B cell (primary cell): ENCODE data around the gene VAPB. TPM values are rescaled to one million over a fixed set of nuclear protein-coding genes. Genes with fewer than 3 reads are reported as not detected.

Experiments
- ATAC-seq: fragments of 200-7000 bp; cut with Tn5 transposase; one replicate; pipeline ENCODE4 v1.10.0; 2021; ENCODE audit warnings: low read depth, mild to moderate bottlenecking, moderate number of reproducible peaks, moderate library complexity
- CTCF ChIA-PET: fragments of 350-600 bp; sonication (Branson Sonifier 250); formaldehyde crosslinking; loops from one replicate; lab custom pipeline; 2021; ENCODE audit warnings: antibody characterized with exemption, inconsistent platforms; lab: Charles Lee
- POLR2A ChIA-PET: fragments of 350-600 bp; sonication (Branson Sonifier 250); formaldehyde crosslinking; loops from one replicate; lab custom pipeline; 2021; ENCODE audit warnings: antibody characterized with exemption; lab: Charles Lee
- DNase-seq: peaks from one replicate; pipeline ENCODE4 v3.0.0; 2013
- H2AFZ ChIP-seq: 2 replicates; pipeline ENCODE4 v1.6.1; 2012; ENCODE audit warnings: mild to moderate bottlenecking, low read depth, low read length; ENCODE audit not compliant: insufficient read depth, poor library complexity, severe bottlenecking
- H3K27ac ChIP-seq, 2 donors: 1 replicate in 1 of 2; 2 replicates in 1 of 2; pipeline ENCODE4 v1.5.1; 2012 to 2013; ENCODE audit warnings: low read length in 2 of 2, mild to moderate bottlenecking in 2 of 2, moderate library complexity in 1 of 2
- H3K27me3 ChIP-seq, 4 experiments: fragments of 200-600 bp in 1 of 4; sonication (generic) in 1 of 4; replicated peaks in 1 of 4; 1 replicate in 2 of 4; 2 replicates in 2 of 4; pipeline versions ENCODE4 v1.6.1 to v1.7.0; 2013 to 2016; ENCODE audit warnings: low read length in 3 of 4, mild to moderate bottlenecking in 2 of 4, mixed read lengths in 1 of 4, moderate library complexity in 1 of 4; ENCODE audit not compliant: insufficient read depth in 4 of 4, control insufficient read depth in 3 of 4; ENCODE audit errors: control extremely low read depth in 1 of 4
- H3K36me3 ChIP-seq, 2 experiments: replicated peaks in 1 of 2; 1 replicate in 1 of 2; 2 replicates in 1 of 2; pipeline versions ENCODE4 v1.6.1 to v1.7.1; 2013; ENCODE audit warnings: low read length in 1 of 2; ENCODE audit not compliant: insufficient read depth in 2 of 2, control insufficient read depth in 1 of 2; ENCODE audit errors: control extremely low read depth in 1 of 2, extremely low read depth in 1 of 2
- H3K4me1 ChIP-seq, 2 donors: fragments of 200-600 bp in 1 of 2; sonication (generic) in 1 of 2; 1 replicate in 1 of 2; 2 replicates in 1 of 2; pipeline versions ENCODE4 v1.5.1 to v1.6.1; 2013 to 2017; ENCODE audit warnings: low read length in 2 of 2; ENCODE audit not compliant: control insufficient read depth in 2 of 2, insufficient read depth in 2 of 2
- H3K4me2 ChIP-seq: replicated peaks from 2 replicates; pipeline ENCODE3; 2012; ENCODE audit warnings: mild to moderate bottlenecking, low read depth, low read length; ENCODE audit not compliant: poor library complexity, severe bottlenecking
- H3K4me3 ChIP-seq, 5 experiments: fragments of 200-600 bp in 1 of 5; sonication (generic) in 1 of 5; 1 replicate in 3 of 5; 2 replicates in 2 of 5; pipeline versions ENCODE4 v1.5.1 to v1.7.0; 2011 to 2016; ENCODE audit warnings: low read length in 4 of 5, mild to moderate bottlenecking in 4 of 5, low read depth in 2 of 5, control low read depth in 1 of 5, moderate library complexity in 1 of 5; ENCODE audit not compliant: insufficient read depth in 1 of 5; ENCODE audit errors: control extremely low read depth in 1 of 5, extremely low read depth in 1 of 5
- H3K79me2 ChIP-seq: fragments of 200-600 bp; sonication (generic); one replicate; pipeline ENCODE4 v1.6.0; 2016; ENCODE audit warnings: low read length; ENCODE audit not compliant: control insufficient read depth, insufficient read depth
- H3K9ac ChIP-seq: fragments of 200-600 bp; sonication (generic); 2 replicates; pipeline ENCODE4 v1.6.1; 2017; ENCODE audit warnings: mild to moderate bottlenecking, low read length, moderate library complexity
- H3K9me3 ChIP-seq, 3 donors: one replicate each; pipeline versions ENCODE4 v1.6.1 to v1.7.1; 2013; ENCODE audit warnings: low read length in 2 of 3; ENCODE audit not compliant: control insufficient read depth in 2 of 3, insufficient read depth in 1 of 3; ENCODE audit errors: control extremely low read depth in 1 of 3
- H4K20me1 ChIP-seq: 2 replicates; pipeline ENCODE4 v1.6.0; 2012; ENCODE audit warnings: mild to moderate bottlenecking, low read length; ENCODE audit not compliant: insufficient read depth, control insufficient read depth, poor library complexity, severe bottlenecking
- H3K27ac Mint-ChIP-seq: one replicate; pipeline ENCODE4 v1.8.0; 2021; ENCODE audit warnings: mixed read lengths
- H3K27me3 Mint-ChIP-seq: one replicate; pipeline ENCODE4 v1.8.0; 2021; ENCODE audit warnings: mixed read lengths
- H3K4me1 Mint-ChIP-seq: one replicate; pipeline ENCODE4 v1.8.0; 2021; ENCODE audit warnings: mixed read lengths
- H3K4me3 Mint-ChIP-seq: one replicate; pipeline ENCODE4 v1.8.0; 2021; ENCODE audit warnings: mixed read lengths
- H3K9me3 Mint-ChIP-seq: one replicate; pipeline ENCODE4 v1.8.0; 2022; ENCODE audit warnings: mixed read lengths; ENCODE audit not compliant: insufficient read depth
- EZH2 ChIP-seq: IDR thresholded peaks from 2 replicates; pipeline ENCODE4 v1.6.1; 2012; ENCODE audit warnings: borderline replicate concordance, low read depth, mild to moderate bottlenecking, moderate library complexity, low read length; ENCODE audit not compliant: insufficient read depth, poor library complexity, severe bottlenecking
- WGBS: methylation state at CpG from one replicate; pipeline ENCODE4 v1.1.5; 2013; ENCODE audit warnings: missing lambda C conversion rate; ENCODE audit not compliant: insufficient coverage; 5-methylcytosine and 5-hydroxymethylcytosine counted together
- intact Hi-C: fragments of 100-400 bp; cut with micrococcal nuclease; formaldehyde crosslinking; loops from one replicate; pipeline ENCODE4 v1.10.0; 2022
- polyA plus RNA-seq: library from polyadenylated mRNA; depleted of rRNA; stranded (reverse); fragments of >200 nt; gene quantifications from 2 replicates; pipeline ENCODE4 v1.2.3, GENCODE V29; 2012
- total RNA-seq, 2 donors: library from RNA; stranded (reverse); fragments of 120-200 nt in 1 of 2; gene quantifications; 1 replicate in 1 of 2; 2 replicates in 1 of 2; pipeline versions ENCODE4 v1.2.3 to v1.2.4, GENCODE V29; 2013 to 2022
- TF ChIP-seq, protein P1 (sequence below): fragments of 200-600 bp; IDR thresholded peaks from one replicate; pipeline ENCODE4 v1.8.0; 2022; ENCODE audit warnings: antibody characterized with exemption, mild to moderate bottlenecking

Gene VAPB
- total and polyA plus RNA-seq, 2 donors (not counting 1 experiment from before 2014, with no cell fraction given) = 19.5 to 26.4 TPM

DNA sequence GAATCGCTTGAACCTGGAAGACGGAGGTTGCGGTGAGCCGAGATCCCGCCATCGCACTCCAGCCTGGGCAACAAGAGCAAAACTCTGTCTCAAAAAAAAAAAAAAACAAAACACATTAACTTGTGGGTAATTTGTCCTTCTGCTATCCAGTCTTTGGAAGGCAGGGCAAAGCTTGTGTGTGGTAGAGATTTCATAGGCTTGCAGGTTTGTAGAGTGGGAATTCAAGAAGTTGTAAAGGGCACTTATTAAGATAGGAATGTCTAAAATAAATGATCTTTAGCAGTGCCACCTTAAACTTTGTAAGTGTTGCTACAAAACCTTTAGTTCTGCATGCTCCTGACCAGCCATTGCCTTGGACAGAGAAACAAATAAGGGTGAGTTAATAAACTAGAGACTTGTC is 8.4 kb downstream of the VAPB start:
- H3K4me3 Mint-ChIP-seq = no peak overlapping the region
- no peak for ATAC-seq
- H3K4me1 Mint-ChIP-seq = peaks cover 54% of the 10 kb centered on the region
- no peaks in the 10 kb centered on the region for H3K36me3 ChIP-seq
- no peak overlapping the region for H3K4me3 ChIP-seq
- ChIA-PET CTCF (no interaction called here), POLR2A (no interaction called here)
- peaks cover 100% of the 10 kb centered on the region for H3K79me2 ChIP-seq
- no peaks in the 10 kb centered on the region for H3K27me3 Mint-ChIP-seq
- H3K27me3 ChIP-seq = no peaks in the 10 kb centered on the region
- WGBS = no CpG with 5 or more reads among the region's 6 CpGs
- H3K9ac ChIP-seq = no peak overlapping the region
- no peak overlapping the region for H3K27ac Mint-ChIP-seq
- DNase-seq = no peak
- no peak overlapping the region for H3K4me2 ChIP-seq
- intact Hi-C loops = no loop called here
- H3K9me3 ChIP-seq = no peaks in the 10 kb centered on the region
- H2AFZ ChIP-seq = no peak overlapping the region
- TF ChIP-seq EZH2 = no peak
- TF ChIP-seq, protein P1, sequence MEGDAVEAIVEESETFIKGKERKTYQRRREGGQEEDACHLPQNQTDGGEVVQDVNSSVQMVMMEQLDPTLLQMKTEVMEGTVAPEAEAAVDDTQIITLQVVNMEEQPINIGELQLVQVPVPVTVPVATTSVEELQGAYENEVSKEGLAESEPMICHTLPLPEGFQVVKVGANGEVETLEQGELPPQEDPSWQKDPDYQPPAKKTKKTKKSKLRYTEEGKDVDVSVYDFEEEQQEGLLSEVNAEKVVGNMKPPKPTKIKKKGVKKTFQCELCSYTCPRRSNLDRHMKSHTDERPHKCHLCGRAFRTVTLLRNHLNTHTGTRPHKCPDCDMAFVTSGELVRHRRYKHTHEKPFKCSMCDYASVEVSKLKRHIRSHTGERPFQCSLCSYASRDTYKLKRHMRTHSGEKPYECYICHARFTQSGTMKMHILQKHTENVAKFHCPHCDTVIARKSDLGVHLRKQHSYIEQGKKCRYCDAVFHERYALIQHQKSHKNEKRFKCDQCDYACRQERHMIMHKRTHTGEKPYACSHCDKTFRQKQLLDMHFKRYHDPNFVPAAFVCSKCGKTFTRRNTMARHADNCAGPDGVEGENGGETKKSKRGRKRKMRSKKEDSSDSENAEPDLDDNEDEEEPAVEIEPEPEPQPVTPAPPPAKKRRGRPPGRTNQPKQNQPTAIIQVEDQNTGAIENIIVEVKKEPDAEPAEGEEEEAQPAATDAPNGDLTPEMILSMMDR = no peak
- H3K4me1 ChIP-seq = peaks cover 24 to 39% of the 10 kb centered on the region in 2 donors
- no peak overlapping the region for H3K27ac ChIP-seq
- H3K9me3 Mint-ChIP-seq = no peaks in the 10 kb centered on the region
- peaks cover 84% of the 10 kb centered on the region for H4K20me1 ChIP-seq

- Histone ChIP-seq H3K27ac (no peak overlapping the region), H3K4me2 (no peak overlapping the region), H3K9ac (no peak overlapping the region), H3K4me1 (peaks cover 32 to 46% of the 10 kb centered on the region in 2 donors), H3K79me2 (peaks cover 100% of the 10 kb centered on the region), H3K27me3 (no peaks in the 10 kb centered on the region), H3K36me3 (no peaks in the 10 kb centered on the region), H3K9me3 (no peaks in the 10 kb centered on the region), H3K4me3 (no peak overlapping the region), H4K20me1 (peaks cover 92% of the 10 kb centered on the region), H2AFZ (no peak overlapping the region)
- TF ChIP-seq, protein P1 = no peak
- no peak for TF ChIP-seq EZH2
- H3K4me3 Mint-ChIP-seq = no peak overlapping the region
- ChIA-PET POLR2A (no interaction called here), CTCF (interaction anchor here (0.7 kb wide), 1 partner anchor 52 kb away, joined by 5 read pairs; no protein-coding TSS in a partner anchor)
- WGBS = 61% methylated on average over 5 of the region's 5 CpGs
- no peak overlapping the region for H3K27ac Mint-ChIP-seq
- intact Hi-C loops = no loop called here
- H3K9me3 Mint-ChIP-seq = no peaks in the 10 kb centered on the region
- H3K27me3 Mint-ChIP-seq = no peaks in the 10 kb centered on the region
- DNase-seq = no peak
- H3K4me1 Mint-ChIP-seq = peaks cover 50% of the 10 kb centered on the region
- ATAC-seq = no peak
Measured at GRCh38 chr20:58398254-58398653, 9.2 kb downstream of the VAPB start.
